Measurements from ENCODE around the gene SLC17A5.
A peak's percentile ranks its signal among the peaks of the same experiment; 100 is the strongest.

SLC17A5 gene, protein sequence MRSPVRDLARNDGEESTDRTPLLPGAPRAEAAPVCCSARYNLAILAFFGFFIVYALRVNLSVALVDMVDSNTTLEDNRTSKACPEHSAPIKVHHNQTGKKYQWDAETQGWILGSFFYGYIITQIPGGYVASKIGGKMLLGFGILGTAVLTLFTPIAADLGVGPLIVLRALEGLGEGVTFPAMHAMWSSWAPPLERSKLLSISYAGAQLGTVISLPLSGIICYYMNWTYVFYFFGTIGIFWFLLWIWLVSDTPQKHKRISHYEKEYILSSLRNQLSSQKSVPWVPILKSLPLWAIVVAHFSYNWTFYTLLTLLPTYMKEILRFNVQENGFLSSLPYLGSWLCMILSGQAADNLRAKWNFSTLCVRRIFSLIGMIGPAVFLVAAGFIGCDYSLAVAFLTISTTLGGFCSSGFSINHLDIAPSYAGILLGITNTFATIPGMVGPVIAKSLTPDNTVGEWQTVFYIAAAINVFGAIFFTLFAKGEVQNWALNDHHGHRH

DNA sequence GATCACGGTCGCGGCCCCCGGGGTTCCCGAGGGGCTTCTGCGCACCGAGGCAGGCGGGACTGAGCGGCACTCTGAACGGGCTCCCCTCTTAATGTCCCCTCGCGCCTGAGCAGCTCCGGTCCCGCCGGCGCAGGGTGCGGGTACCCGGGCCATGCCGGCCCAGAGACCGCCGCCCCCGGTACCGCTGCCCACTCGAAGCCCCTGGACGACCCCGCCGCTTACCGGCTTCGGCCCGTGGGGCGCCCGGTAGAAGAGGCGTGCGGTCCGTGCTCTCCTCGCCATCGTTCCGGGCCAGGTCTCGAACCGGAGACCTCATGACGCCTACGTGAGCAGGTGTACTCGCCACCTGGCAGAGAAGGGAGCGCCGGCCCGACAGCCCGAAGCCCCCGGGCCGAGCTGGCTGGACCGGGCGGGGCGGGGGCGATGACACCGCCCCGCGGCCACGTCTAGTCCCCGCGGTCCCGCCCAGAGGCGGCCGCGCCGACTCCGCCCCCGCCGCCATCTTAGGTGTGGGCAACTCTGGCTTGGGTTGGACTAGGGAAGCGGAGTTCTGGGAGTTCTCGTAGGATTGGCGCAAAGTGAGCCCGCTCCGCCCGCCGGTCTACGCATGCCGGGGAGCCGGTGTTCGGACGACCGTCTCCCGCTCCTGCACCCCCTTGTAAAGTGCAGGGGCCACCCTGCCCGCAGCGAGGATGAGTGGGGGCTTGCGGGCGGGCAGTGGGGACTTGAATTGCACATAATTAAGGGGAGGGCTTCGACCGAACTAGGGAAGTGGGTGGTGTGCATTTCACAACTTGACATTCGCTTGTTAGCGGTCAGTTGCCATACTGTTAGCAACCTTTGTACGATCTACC, at the start of gene SLC17A5:
Gene SLC17A5 (minus strand): TSS at position 422 of the 854 bp plus-strand sequence. CDS start 106 bp downstream, at position 316.
- peak; percentile 91 for DNase-seq (ENCODE audit: extremely low spot score)
- no peak for TF ChIP-seq SUZ12 (IDR thresholded peaks at IDR 0.05)
- peak; percentile 100 for TF ChIP-seq L3MBTL2 (conservative IDR thresholded peaks at IDR 0.05)
- ChIA-PET POLR2A (interaction anchor here (1.0 to 4.9 kb wide), 14 partner anchors 8 to 216 kb away, joined by 3 to 51 read pairs (median 4); partner anchors contain the start of genes CD109, EEF1A1 and MTO1), CTCF (interaction anchor here (0.6 to 1.6 kb wide), 6 partner anchors 10 to 420 kb away, joined by 3 to 11 read pairs (median 4); no protein-coding TSS in a partner anchor)

DNA sequence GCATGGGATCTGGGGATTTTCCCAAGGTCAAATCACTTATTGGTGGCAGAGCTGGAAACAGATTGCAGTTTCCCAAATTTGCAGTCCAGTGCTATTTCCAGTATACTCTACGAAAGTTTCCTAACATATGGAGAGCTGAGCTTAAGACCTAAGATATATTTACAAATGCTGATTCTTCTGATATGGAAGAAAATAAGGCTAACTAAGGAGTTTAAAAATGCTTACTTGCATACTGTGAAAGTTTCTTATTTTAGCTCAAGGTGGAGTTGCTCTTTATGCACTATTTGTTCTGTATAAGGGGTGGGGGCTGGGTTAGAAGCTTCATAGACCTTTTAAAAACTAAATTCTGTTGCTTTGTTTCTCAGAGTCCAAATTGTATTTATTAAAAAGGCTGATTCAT, 49.7 kb upstream of the SLC17A5 start:
- ChIA-PET POLR2A (no interaction called here), CTCF (no interaction called here)

DNA sequence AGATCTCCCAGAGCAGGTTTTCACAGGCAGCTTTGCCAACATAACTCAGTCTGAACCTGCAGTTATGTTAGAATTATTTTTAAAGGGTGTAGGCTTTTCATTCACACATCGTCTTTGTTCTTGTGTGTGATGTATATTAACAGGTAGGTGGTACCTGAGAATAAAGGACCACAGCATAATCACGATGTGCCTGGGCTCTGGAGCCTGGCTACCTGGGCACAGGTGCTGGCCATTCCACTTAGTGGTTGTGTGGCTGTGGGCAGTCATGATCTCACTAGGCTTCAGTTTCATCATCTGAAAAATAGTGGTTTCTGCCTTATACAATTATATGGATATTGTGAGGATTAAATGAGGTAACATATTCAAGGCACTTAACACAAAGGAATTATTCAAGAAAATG, 48.7 kb upstream of the SLC17A5 start:
- ChIA-PET CTCF (interaction anchor here (0.7 kb wide), 1 partner anchor 456 kb away, joined by 3 read pairs; no protein-coding TSS in a partner anchor), POLR2A (no interaction called here)
- TF ChIP-seq SUZ12 (IDR thresholded peaks at IDR 0.05) (no peak), LEF1 (IDR thresholded peaks at IDR 0.05; ENCODE audit: borderline replicate concordance) (no peak), BHLHE40 (IDR thresholded peaks at IDR 0.05; ENCODE audit: borderline replicate concordance) (no peak), L3MBTL2 (conservative IDR thresholded peaks at IDR 0.05) (no peak), ELF4 (IDR thresholded peaks at IDR 0.05) (no peak), ZNF384 (IDR thresholded peaks at IDR 0.05) (no peak), ARNT (IDR thresholded peaks at IDR 0.05) (no peak), TARDBP (IDR thresholded peaks at IDR 0.05) (no peak), HDGF (IDR thresholded peaks at IDR 0.05; ENCODE audit: borderline replicate concordance) (no peak), CTBP1 (IDR thresholded peaks at IDR 0.05; ENCODE audit: borderline replicate concordance) (no peak), FOXM1 (IDR thresholded peaks at IDR 0.05; ENCODE audit: borderline replicate concordance) (no peak)
- no peak for DNase-seq (ENCODE audit: extremely low spot score)

More for the DNA sequence above, 49.7 kb upstream of the SLC17A5 start:
- no peak for DNase-seq (ENCODE audit: extremely low spot score)
- TF ChIP-seq ZNF384 (IDR thresholded peaks at IDR 0.05) (no peak), BHLHE40 (IDR thresholded peaks at IDR 0.05; ENCODE audit: borderline replicate concordance) (no peak), ELF4 (IDR thresholded peaks at IDR 0.05) (no peak), L3MBTL2 (conservative IDR thresholded peaks at IDR 0.05) (no peak), CTBP1 (IDR thresholded peaks at IDR 0.05; ENCODE audit: borderline replicate concordance) (no peak), LEF1 (IDR thresholded peaks at IDR 0.05; ENCODE audit: borderline replicate concordance) (no peak), FOXA1 (IDR thresholded peaks at IDR 0.05) (no peak), FOXK2 (IDR thresholded peaks at IDR 0.05) (no peak), HDGF (IDR thresholded peaks at IDR 0.05; ENCODE audit: borderline replicate concordance) (no peak), FOXM1 (IDR thresholded peaks at IDR 0.05; ENCODE audit: borderline replicate concordance) (no peak), TARDBP (IDR thresholded peaks at IDR 0.05) (no peak), SUZ12 (IDR thresholded peaks at IDR 0.05) (no peak), NFRKB (IDR thresholded peaks at IDR 0.05) (no peak), ARNT (IDR thresholded peaks at IDR 0.05) (no peak), SP1 (IDR thresholded peaks at IDR 0.05) (no peak)
- TF ChIP-seq, protein P1, sequence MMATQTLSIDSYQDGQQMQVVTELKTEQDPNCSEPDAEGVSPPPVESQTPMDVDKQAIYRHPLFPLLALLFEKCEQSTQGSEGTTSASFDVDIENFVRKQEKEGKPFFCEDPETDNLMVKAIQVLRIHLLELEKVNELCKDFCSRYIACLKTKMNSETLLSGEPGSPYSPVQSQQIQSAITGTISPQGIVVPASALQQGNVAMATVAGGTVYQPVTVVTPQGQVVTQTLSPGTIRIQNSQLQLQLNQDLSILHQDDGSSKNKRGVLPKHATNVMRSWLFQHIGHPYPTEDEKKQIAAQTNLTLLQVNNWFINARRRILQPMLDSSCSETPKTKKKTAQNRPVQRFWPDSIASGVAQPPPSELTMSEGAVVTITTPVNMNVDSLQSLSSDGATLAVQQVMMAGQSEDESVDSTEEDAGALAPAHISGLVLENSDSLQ (IDR thresholded peaks at IDR 0.05) = no peak

DNA sequence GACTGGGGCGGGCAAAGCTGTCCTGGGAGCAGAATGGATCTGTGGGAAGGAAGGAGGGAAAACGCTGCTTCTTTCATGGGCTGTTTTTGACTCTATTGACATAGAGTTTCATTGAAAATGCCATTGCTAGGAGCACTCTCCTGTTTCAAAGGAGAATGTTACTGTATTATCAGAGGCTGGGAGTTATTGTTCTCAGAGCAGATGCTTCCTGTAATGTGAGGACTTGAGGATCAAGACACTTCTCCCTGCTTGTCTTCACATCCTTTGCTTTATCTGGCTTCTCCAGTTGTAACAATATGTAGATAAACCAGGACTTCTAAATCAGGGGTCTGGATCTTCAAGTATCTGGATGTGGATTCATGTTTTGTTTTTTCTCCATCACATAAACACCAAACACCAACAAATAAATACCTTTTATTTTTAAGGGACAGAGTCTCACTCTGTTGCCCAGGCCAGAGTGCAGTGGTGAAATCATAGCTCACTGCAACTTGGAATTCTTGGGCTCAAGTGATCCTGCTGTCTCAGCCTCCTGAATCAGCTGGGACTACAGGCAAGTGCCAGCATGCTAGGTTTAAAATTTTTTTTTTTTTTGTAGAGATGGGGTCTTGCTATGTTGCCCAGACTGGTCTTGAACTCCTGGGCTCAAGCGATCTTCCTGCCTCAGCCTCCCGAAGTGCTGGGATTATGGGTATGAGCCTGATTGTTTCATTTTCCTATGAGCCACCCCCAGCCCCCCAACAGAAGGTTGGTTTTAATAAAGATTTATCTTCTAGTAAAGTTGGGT, 46.1 kb upstream of the SLC17A5 start:
- CTCF ChIA-PET = no interaction called here

More for the DNA sequence above, 46.1 kb upstream of the SLC17A5 start:
- no peak for DNase-seq (ENCODE audit: extremely low spot score)
- TF ChIP-seq ELF4 (IDR thresholded peaks at IDR 0.05) (no peak), ARNT (IDR thresholded peaks at IDR 0.05) (no peak), FOXA1 (IDR thresholded peaks at IDR 0.05) (no peak), CTBP1 (IDR thresholded peaks at IDR 0.05; ENCODE audit: borderline replicate concordance) (no peak), ZNF384 (IDR thresholded peaks at IDR 0.05) (no peak), SP1 (IDR thresholded peaks at IDR 0.05) (no peak), FOXK2 (IDR thresholded peaks at IDR 0.05) (no peak), TARDBP (IDR thresholded peaks at IDR 0.05) (no peak), SUZ12 (IDR thresholded peaks at IDR 0.05) (no peak), HDGF (IDR thresholded peaks at IDR 0.05; ENCODE audit: borderline replicate concordance) (no peak), BHLHE40 (IDR thresholded peaks at IDR 0.05; ENCODE audit: borderline replicate concordance) (no peak), NFRKB (IDR thresholded peaks at IDR 0.05) (no peak), FOXM1 (IDR thresholded peaks at IDR 0.05; ENCODE audit: borderline replicate concordance) (no peak), LEF1 (IDR thresholded peaks at IDR 0.05; ENCODE audit: borderline replicate concordance) (no peak), L3MBTL2 (conservative IDR thresholded peaks at IDR 0.05) (no peak)
- TF ChIP-seq, protein P1 (IDR thresholded peaks at IDR 0.05) = no peak
- POLR2A ChIA-PET = no interaction called here
